Measurements from ENCODE around the gene TEC. TPM values are rescaled to one million over a fixed set of nuclear protein-coding genes. Genes with fewer than 3 reads are reported as not detected.

The TEC gene
- total and polyA plus RNA-seq, 8 donors = 0.81 to 7.0 (median 2.0) TPM

DNA sequence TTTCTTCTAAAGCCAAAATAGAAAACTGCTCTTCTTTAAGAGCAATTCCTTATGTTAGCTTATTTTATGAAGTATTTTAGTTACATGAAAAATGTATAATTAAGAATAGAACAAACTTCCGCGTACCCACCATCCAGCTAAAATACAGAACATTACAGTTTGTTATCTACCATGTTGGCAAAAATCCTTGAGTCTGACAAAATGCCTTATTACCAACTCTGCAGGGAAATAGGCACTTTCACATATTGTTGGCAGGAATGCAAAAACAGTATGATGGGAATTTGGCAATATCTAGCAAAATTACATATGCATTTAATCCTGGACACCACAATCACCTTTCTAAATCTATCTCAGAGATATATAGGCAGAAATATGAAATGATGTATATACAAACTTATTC, 39.3 kb upstream of the TEC start:
- Histone ChIP-seq H3K4me1 (no peaks in the 10 kb centered on the region), H3K4me3 (no peak overlapping the region), H3K27me3 (no peaks in the 10 kb centered on the region), H3K27ac (no peak overlapping the region), H3K36me3 (no peaks in the 10 kb centered on the region), H3K9me3 (no peaks in the 10 kb centered on the region)
- no peak for DNase-seq
- 89 to 98% (median 92%) methylated on average over 2 of the region's 2 CpGs for WGBS, 5 donors
- intact Hi-C loops (cut with DNase I; ENCODE audit: low total_unique reads) = no loop called here
- TF ChIP-seq EP300 (IDR thresholded peaks at IDR 0.05) (no peak), POLR2AphosphoS5 (IDR thresholded peaks at IDR 0.05) (no peak), POLR2A (IDR thresholded peaks at IDR 0.05) (no peak)
- TF ChIP-seq, protein P1, sequence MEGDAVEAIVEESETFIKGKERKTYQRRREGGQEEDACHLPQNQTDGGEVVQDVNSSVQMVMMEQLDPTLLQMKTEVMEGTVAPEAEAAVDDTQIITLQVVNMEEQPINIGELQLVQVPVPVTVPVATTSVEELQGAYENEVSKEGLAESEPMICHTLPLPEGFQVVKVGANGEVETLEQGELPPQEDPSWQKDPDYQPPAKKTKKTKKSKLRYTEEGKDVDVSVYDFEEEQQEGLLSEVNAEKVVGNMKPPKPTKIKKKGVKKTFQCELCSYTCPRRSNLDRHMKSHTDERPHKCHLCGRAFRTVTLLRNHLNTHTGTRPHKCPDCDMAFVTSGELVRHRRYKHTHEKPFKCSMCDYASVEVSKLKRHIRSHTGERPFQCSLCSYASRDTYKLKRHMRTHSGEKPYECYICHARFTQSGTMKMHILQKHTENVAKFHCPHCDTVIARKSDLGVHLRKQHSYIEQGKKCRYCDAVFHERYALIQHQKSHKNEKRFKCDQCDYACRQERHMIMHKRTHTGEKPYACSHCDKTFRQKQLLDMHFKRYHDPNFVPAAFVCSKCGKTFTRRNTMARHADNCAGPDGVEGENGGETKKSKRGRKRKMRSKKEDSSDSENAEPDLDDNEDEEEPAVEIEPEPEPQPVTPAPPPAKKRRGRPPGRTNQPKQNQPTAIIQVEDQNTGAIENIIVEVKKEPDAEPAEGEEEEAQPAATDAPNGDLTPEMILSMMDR (IDR thresholded peaks at IDR 0.05) = no peak

DNA sequence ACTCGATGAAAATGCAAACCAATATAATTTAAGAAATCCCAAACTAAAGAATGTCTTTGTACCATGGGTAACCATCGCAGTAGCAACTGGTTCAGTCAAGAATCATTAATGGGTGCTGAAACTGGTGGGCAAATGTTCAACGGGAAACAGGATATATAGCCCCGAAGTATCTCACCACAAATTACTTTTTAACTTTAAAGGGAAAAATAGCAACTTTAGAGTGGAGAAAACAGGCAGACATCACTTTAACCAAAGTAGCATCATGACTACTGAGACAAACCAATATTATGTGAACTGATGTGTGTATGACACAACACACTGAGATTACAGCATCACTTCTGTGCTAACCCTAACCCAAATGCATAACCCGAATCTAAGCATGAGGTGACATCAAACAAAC, 37.9 kb upstream of the TEC start:
- Histone ChIP-seq H3K9me3 (no peaks in the 10 kb centered on the region), H3K27ac (no peak overlapping the region), H3K36me3 (no peaks in the 10 kb centered on the region), H3K4me1 (no peaks in the 10 kb centered on the region), H3K4me3 (no peak overlapping the region), H3K27me3 (no peaks in the 10 kb centered on the region)
- DNase-seq = no peak
- WGBS, 5 donors = 82 to 90% (median 84%) methylated on average over 5 of the region's 5 CpGs
- no peak for TF ChIP-seq EP300 (IDR thresholded peaks at IDR 0.05)
- intact Hi-C loops (cut with DNase I; ENCODE audit: low total_unique reads) = no loop called here

DNA sequence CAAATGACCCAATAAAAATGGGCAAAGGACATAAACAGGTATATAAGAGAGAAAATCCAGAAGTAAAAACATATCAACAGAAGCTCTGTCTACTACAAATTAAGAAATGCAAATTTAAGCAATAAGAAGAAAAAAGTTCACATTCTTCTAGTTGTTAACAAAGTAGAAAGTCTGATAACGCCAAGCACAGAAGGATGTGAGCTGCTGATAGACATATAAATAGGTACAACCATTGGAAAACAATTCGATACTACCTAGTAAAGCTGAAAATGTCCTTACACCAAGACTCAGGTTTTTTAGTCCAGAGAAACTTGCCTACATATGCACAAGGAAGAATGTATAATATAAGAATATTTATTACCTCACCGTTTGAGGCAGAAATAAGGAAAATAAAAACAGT, 35.9 kb upstream of the TEC start:
- no peaks in the 10 kb centered on the region for H3K36me3 ChIP-seq
- H3K27ac ChIP-seq = no peak overlapping the region
- TF ChIP-seq POLR2AphosphoS5 (IDR thresholded peaks at IDR 0.05) (no peak), EP300 (IDR thresholded peaks at IDR 0.05) (no peak)
- no peak overlapping the region for H3K4me3 ChIP-seq
- 55 to 73% (median 62%) methylated on average over 3 of the region's 3 CpGs for WGBS, 5 donors
- no peak for DNase-seq
- no peaks in the 10 kb centered on the region for H3K9me3 ChIP-seq
- H3K27me3 ChIP-seq = no peaks in the 10 kb centered on the region
- intact Hi-C loops (cut with DNase I; ENCODE audit: low total_unique reads) = no loop called here
- no peaks in the 10 kb centered on the region for H3K4me1 ChIP-seq

DNA sequence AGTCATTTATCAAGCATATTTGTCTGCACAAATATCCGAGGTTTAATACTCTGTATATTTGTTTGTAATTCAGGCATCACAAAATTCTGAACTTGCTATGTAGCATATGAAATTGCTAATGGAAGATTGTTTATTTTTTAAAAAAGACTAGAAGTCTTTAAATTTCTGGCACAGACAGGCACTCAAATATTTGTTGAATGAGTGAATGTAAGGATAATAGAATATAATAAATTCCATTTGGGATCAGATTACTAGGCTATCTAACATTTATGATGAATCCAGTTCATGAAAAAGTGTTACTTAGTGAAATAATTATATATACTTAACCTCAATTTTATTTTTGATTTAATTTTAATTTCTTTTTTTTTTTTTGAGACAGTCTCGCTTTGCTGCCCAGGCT, 30.4 kb upstream of the TEC start:
- Histone ChIP-seq H3K27me3 (no peaks in the 10 kb centered on the region), H3K36me3 (no peaks in the 10 kb centered on the region), H3K27ac (no peak overlapping the region), H3K4me1 (no peaks in the 10 kb centered on the region), H3K4me3 (no peak overlapping the region), H3K9me3 (no peaks in the 10 kb centered on the region)
- TF ChIP-seq EP300 (IDR thresholded peaks at IDR 0.05) (no peak), POLR2A (IDR thresholded peaks at IDR 0.05) (no peak), POLR2AphosphoS5 (IDR thresholded peaks at IDR 0.05) (no peak)
- TF ChIP-seq, protein P1 (IDR thresholded peaks at IDR 0.05) = no peak
- DNase-seq = no peak
- 53 to 84% (median 81%) methylated on average over 2 of the region's 2 CpGs for WGBS, 5 donors
- intact Hi-C loops (cut with DNase I; ENCODE audit: low total_unique reads) = no loop called here

DNA sequence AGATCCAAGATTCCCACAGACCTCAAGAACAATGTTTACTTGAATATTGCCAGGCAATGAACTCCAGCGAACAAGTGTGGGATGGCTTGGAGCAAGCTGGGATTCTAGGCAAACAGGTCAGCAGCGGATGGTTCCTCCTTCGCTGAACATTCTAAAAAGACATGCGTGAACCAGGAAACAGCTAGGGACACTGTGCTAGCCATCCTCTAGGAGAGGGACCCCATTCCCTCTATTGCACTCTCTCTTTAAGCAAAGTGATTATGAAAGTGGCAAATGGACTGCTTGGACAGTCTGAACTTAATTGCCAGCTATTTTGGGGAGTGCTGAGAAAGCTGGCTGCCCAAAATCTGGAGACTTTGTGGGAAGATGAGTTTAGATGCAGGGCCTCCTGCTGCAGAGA, 29.9 kb upstream of the TEC start:
- no peaks in the 10 kb centered on the region for H3K36me3 ChIP-seq
- no peaks in the 10 kb centered on the region for H3K4me1 ChIP-seq
- H3K9me3 ChIP-seq = no peaks in the 10 kb centered on the region
- no peak for TF ChIP-seq POLR2AphosphoS5 (IDR thresholded peaks at IDR 0.05)
- TF ChIP-seq, protein P1 (IDR thresholded peaks at IDR 0.05) = no peak
- TF ChIP-seq POLR2A (IDR thresholded peaks at IDR 0.05) = no peak
- no peak overlapping the region for H3K4me3 ChIP-seq
- H3K27ac ChIP-seq = no peak overlapping the region
- DNase-seq = no peak
- intact Hi-C loops (cut with DNase I; ENCODE audit: low total_unique reads) = no loop called here
- 80 to 94% (median 87%) methylated on average over 4 of the region's 4 CpGs for WGBS, 5 donors
- H3K27me3 ChIP-seq = no peaks in the 10 kb centered on the region
